ENCODE results near the gene KCMF1. TPM values are rescaled to one million over a fixed set of nuclear protein-coding genes. Genes with fewer than 3 reads are reported as not detected.

KCMF1 gene
- polyA plus RNA-seq, 1 donor from 2014 or later, result 43.3 TPM

DNA sequence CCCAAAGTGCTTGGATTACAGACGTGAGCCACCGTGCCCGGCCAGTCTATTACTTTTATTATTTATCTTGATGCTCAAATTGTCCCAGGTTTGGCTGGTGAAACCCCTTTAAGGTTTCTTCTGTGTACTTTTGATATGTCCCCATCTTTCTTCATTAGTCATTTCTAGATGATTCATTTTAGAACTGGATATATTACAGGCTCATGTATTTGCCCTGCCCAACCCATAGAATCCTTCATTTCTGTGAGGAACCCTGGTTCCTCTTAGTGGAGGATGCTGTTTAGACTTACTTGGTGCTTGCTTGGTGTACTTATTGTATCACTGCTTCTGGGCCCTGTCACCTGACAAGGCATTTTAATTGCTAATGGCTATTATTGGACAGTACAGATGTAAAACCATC, 40.1 kb downstream of the KCMF1 start:
- Histone ChIP-seq H3F3A (ENCODE audit: insufficient read depth, low read length, poor library complexity, severe bottlenecking) (no peaks in the 10 kb centered on the region), H3K4me2 (ENCODE audit: low read length) (no peak overlapping the region), H3K36me3 (ENCODE audit: insufficient read depth, low read length) (peaks cover 9% of the 10 kb centered on the region), H3K79me2 (replicated peaks; ENCODE audit: insufficient read depth, low read length) (peaks cover 22% of the 10 kb centered on the region), H3K9me2 (ENCODE audit: insufficient read depth, low read length) (no peaks in the 10 kb centered on the region), H3K27ac (ENCODE audit: low read length) (no peak overlapping the region), H3K9ac (ENCODE audit: low read length) (no peak overlapping the region), H2AFZ (ENCODE audit: low read depth, low read length) (no peak overlapping the region), H3K27me3 (ENCODE audit: insufficient read depth, low read depth, low read length) (no peaks in the 10 kb centered on the region), H3K9me3 (ENCODE audit: low read length) (no peaks in the 10 kb centered on the region), H4K20me1 (ENCODE audit: insufficient read depth) (no peaks in the 10 kb centered on the region), H3K4me3 (ENCODE audit: low read length) (no peak overlapping the region)
- TF ChIP-seq MXI1 (conservative IDR thresholded peaks at IDR 0.05; ENCODE audit: poor library complexity, severe bottlenecking) (no peak), EP300 (conservative IDR thresholded peaks at IDR 0.05; ENCODE audit: poor library complexity, severe bottlenecking) (no peak), RAD21 (conservative IDR thresholded peaks at IDR 0.05) (no peak), SMC3 (conservative IDR thresholded peaks at IDR 0.05; ENCODE audit: poor library complexity) (no peak), CTCF (IDR thresholded peaks at IDR 0.05; ENCODE audit: poor library complexity, severe bottlenecking) (no peak), POLR2AphosphoS5 (IDR thresholded peaks at IDR 0.05) (no peak), EZH2 (IDR thresholded peaks at IDR 0.05; ENCODE audit: borderline replicate concordance, insufficient read depth, low read length, poor library complexity, severe bottlenecking) (no peak), TAF1 (IDR thresholded peaks at IDR 0.05; ENCODE audit: low read depth) (no peak)
- TF ChIP-seq, protein P1, sequence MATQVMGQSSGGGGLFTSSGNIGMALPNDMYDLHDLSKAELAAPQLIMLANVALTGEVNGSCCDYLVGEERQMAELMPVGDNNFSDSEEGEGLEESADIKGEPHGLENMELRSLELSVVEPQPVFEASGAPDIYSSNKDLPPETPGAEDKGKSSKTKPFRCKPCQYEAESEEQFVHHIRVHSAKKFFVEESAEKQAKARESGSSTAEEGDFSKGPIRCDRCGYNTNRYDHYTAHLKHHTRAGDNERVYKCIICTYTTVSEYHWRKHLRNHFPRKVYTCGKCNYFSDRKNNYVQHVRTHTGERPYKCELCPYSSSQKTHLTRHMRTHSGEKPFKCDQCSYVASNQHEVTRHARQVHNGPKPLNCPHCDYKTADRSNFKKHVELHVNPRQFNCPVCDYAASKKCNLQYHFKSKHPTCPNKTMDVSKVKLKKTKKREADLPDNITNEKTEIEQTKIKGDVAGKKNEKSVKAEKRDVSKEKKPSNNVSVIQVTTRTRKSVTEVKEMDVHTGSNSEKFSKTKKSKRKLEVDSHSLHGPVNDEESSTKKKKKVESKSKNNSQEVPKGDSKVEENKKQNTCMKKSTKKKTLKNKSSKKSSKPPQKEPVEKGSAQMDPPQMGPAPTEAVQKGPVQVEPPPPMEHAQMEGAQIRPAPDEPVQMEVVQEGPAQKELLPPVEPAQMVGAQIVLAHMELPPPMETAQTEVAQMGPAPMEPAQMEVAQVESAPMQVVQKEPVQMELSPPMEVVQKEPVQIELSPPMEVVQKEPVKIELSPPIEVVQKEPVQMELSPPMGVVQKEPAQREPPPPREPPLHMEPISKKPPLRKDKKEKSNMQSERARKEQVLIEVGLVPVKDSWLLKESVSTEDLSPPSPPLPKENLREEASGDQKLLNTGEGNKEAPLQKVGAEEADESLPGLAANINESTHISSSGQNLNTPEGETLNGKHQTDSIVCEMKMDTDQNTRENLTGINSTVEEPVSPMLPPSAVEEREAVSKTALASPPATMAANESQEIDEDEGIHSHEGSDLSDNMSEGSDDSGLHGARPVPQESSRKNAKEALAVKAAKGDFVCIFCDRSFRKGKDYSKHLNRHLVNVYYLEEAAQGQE (IDR thresholded peaks at IDR 0.05; ENCODE audit: borderline replicate concordance), result no peak

- Histone ChIP-seq H3K9me2 (ENCODE audit: insufficient read depth, low read length) (no peaks in the 10 kb centered on the region), H3K9me3 (ENCODE audit: low read length) (no peaks in the 10 kb centered on the region), H4K20me1 (ENCODE audit: insufficient read depth) (no peaks in the 10 kb centered on the region), H2AFZ (ENCODE audit: low read depth, low read length) (no peak overlapping the region), H3K36me3 (ENCODE audit: insufficient read depth, low read length) (peaks cover 9% of the 10 kb centered on the region), H3K27ac (ENCODE audit: low read length) (no peak overlapping the region), H3K79me2 (replicated peaks; ENCODE audit: insufficient read depth, low read length) (peaks cover 22% of the 10 kb centered on the region), H3K9ac (ENCODE audit: low read length) (no peak overlapping the region), H3K27me3 (ENCODE audit: insufficient read depth, low read depth, low read length) (no peaks in the 10 kb centered on the region), H3K4me2 (ENCODE audit: low read length) (no peak overlapping the region), H3K4me3 (ENCODE audit: low read length) (no peak overlapping the region), H3F3A (ENCODE audit: insufficient read depth, low read length, poor library complexity, severe bottlenecking) (no peaks in the 10 kb centered on the region)
- no peak for TF ChIP-seq RAD21 (conservative IDR thresholded peaks at IDR 0.05)
These were observed 40.8 kb downstream of the KCMF1 start for GRCh38 chr2:85011747-85012146.

- no peak overlapping the region for H2AFZ ChIP-seq (ENCODE audit: low read depth, low read length)
- H3K9me2 ChIP-seq (ENCODE audit: insufficient read depth, low read length), result no peaks in the 10 kb centered on the region
- peaks cover 4% of the 10 kb centered on the region for H3K36me3 ChIP-seq (ENCODE audit: insufficient read depth, low read length)
- peaks cover 17% of the 10 kb centered on the region for H3K79me2 ChIP-seq (replicated peaks; ENCODE audit: insufficient read depth, low read length)
- H3K9me3 ChIP-seq (ENCODE audit: low read length), result no peaks in the 10 kb centered on the region
- H3K9ac ChIP-seq (ENCODE audit: low read length), result no peak overlapping the region
- no peak overlapping the region for H3K4me2 ChIP-seq (ENCODE audit: low read length)
- no peaks in the 10 kb centered on the region for H4K20me1 ChIP-seq (ENCODE audit: insufficient read depth)
- TF ChIP-seq POLR2AphosphoS5 (IDR thresholded peaks at IDR 0.05), result no peak
- TF ChIP-seq MXI1 (conservative IDR thresholded peaks at IDR 0.05; ENCODE audit: poor library complexity, severe bottlenecking), result no peak
- TF ChIP-seq TAF1 (IDR thresholded peaks at IDR 0.05; ENCODE audit: low read depth), result no peak
- no peak for TF ChIP-seq EZH2 (IDR thresholded peaks at IDR 0.05; ENCODE audit: borderline replicate concordance, insufficient read depth, low read length, poor library complexity, severe bottlenecking)
- no peak for TF ChIP-seq CTCF (IDR thresholded peaks at IDR 0.05; ENCODE audit: poor library complexity, severe bottlenecking)
- no peak for TF ChIP-seq RAD21 (conservative IDR thresholded peaks at IDR 0.05)
- no peak for TF ChIP-seq EP300 (conservative IDR thresholded peaks at IDR 0.05; ENCODE audit: poor library complexity, severe bottlenecking)
- no peak for TF ChIP-seq SMC3 (conservative IDR thresholded peaks at IDR 0.05; ENCODE audit: poor library complexity)
- TF ChIP-seq, protein P1 (IDR thresholded peaks at IDR 0.05; ENCODE audit: borderline replicate concordance), result no peak
- no peaks in the 10 kb centered on the region for H3K27me3 ChIP-seq (ENCODE audit: insufficient read depth, low read depth, low read length)
- no peak overlapping the region for H3K4me3 ChIP-seq (ENCODE audit: low read length)
- H3F3A ChIP-seq (ENCODE audit: insufficient read depth, low read length, poor library complexity, severe bottlenecking), result no peaks in the 10 kb centered on the region
- H3K27ac ChIP-seq (ENCODE audit: low read length), result no peak overlapping the region
These were observed 41.5 kb downstream of the KCMF1 start for GRCh38 chr2:85012431-85012830.

Measured in neural cell (in vitro differentiated cells).